GM19397 (cell line): ENCODE measurements around the gene IGIP.

Experiments
- ATAC-seq: cut with Tn5 transposase; IDR thresholded peaks from one replicate; pipeline ENCODE4 v1.9.1; 2021; ENCODE audit warnings: mild to moderate bottlenecking, moderate library complexity; ENCODE audit not compliant: unreplicated experiment

Gene IGIP

GRCh38 chr5:140125637-140126036 lies at the start of gene IGIP:
TSS of gene IGIP (plus strand) at chr5:140125937. CDS start at chr5:140128477, 2,540 bp downstream.
- ATAC-seq = no peak

- ATAC-seq = no peak
Measured at GRCh38 chr5:140076142-140076541, 49.6 kb upstream of the IGIP start.

GRCh38 chr5:140076788-140077187 lies 48.9 kb upstream of the IGIP start:
- ATAC-seq = no peak

- ATAC-seq = no peak
Measured at GRCh38 chr5:140083120-140083519, 42.6 kb upstream of the IGIP start.

- ATAC-seq = no peak
Measured at GRCh38 chr5:140083650-140084049, 42.1 kb upstream of the IGIP start.

GRCh38 chr5:140084541-140084940 lies 41.2 kb upstream of the IGIP start:
- no peak for ATAC-seq

GRCh38 chr5:140090251-140090650 lies 35.5 kb upstream of the IGIP start:
- ATAC-seq = no peak

- ATAC-seq = no peak
Measured at GRCh38 chr5:140093179-140093578, 32.6 kb upstream of the IGIP start.

GRCh38 chr5:140093866-140094265 lies 31.9 kb upstream of the IGIP start:
- no peak for ATAC-seq

GRCh38 chr5:140094889-140095288 lies 30.8 kb upstream of the IGIP start:
- no peak for ATAC-seq

GRCh38 chr5:140101179-140101578 lies 24.6 kb upstream of the IGIP start:
- no peak for ATAC-seq

- no peak for ATAC-seq
Measured at GRCh38 chr5:140103154-140103553, 22.6 kb upstream of the IGIP start.

GRCh38 chr5:140104100-140104499 lies 21.6 kb upstream of the IGIP start:
- ATAC-seq = no peak

GRCh38 chr5:140106101-140106500 lies 19.6 kb upstream of the IGIP start:
- ATAC-seq = no peak

- no peak for ATAC-seq
Measured at GRCh38 chr5:140106805-140107311, 18.9 kb upstream of the IGIP start.

- ATAC-seq = peak; percentile 96
Measured at GRCh38 chr5:140107312-140108092, 18.2 kb upstream of the IGIP start.

GRCh38 chr5:140108093-140109017 lies 17.4 kb upstream of the IGIP start:
- ATAC-seq = no peak

- no peak for ATAC-seq
Measured at GRCh38 chr5:140109018-140109758, 16.5 kb upstream of the IGIP start.

- no peak for ATAC-seq
Measured at GRCh38 chr5:140109759-140110645, 15.7 kb upstream of the IGIP start.

GRCh38 chr5:140110646-140110957 lies 15.1 kb upstream of the IGIP start:
- ATAC-seq = no peak
